ENCODE results near the gene GRID2. TPM values are rescaled to one million over a fixed set of nuclear protein-coding genes. Genes with fewer than 3 reads are reported as not detected.

GRID2 gene
- total and polyA plus RNA-seq, 9 of the 15 experiments (the other 6 are each of a cell fraction or from before 2014, with no cell fraction given): 0.04 TPM; not detected in 7

- Histone ChIP-seq H3K4me2 (ENCODE audit: insufficient read depth, low read length) (no peak overlapping the region), H3K4me1 (replicated peaks in 1 of 2; ENCODE audit: control insufficient read depth in 2 of 2, insufficient read depth in 2 of 2, low read length in 2 of 2) (no peaks in the 10 kb centered on the region), H3K79me2 (ENCODE audit: control insufficient read depth, insufficient read depth, low read length) (no peaks in the 10 kb centered on the region), H3K27ac (ENCODE audit: extremely low read depth, low read depth, low read length) (no peak overlapping the region), H3K9ac (ENCODE audit: insufficient read depth in 1 of 2, low read depth in 2 of 2, low read length in 2 of 2) (no peak overlapping the region), H3K4me3 (no peak overlapping the region), H3K27me3 (ENCODE audit: control insufficient read depth in 2 of 2, insufficient read depth in 2 of 2, low read length in 2 of 2) (no peaks in the 10 kb centered on the region), H3K9me1 (ENCODE audit: control insufficient read depth, insufficient read depth, low read length) (no peaks in the 10 kb centered on the region), H4K20me1 (replicated peaks; ENCODE audit: control insufficient read depth, insufficient read depth, low read length) (no peaks in the 10 kb centered on the region), H2AFZ (ENCODE audit: low read depth, low read length) (no peak overlapping the region), H3K36me3 (ENCODE audit: control insufficient read depth, insufficient read depth, low read length) (no peaks in the 10 kb centered on the region), H3K9me3 (replicated peaks; ENCODE audit: control insufficient read depth, insufficient read depth, low read depth, low read length) (no peaks in the 10 kb centered on the region)
- in situ Hi-C loops (cut with MboI): no loop called here
- DNase-seq (ENCODE audit: extremely low read depth in 1 of 4, low spot score in 3 of 4): no peak
- intact Hi-C loops (cut with micrococcal nuclease): no loop called here
- WGBS (ENCODE audit: insufficient coverage, low coverage, missing lambda C conversion rate): 0% methylated on average over 1 of the region's 1 CpG
- no TSS peak for BruUV-seq (replicated peaks)
- TF ChIP-seq LARP7 (IDR thresholded peaks at IDR 0.05) (no peak), CHD2 (IDR thresholded peaks at IDR 0.05; ENCODE audit: low read depth, low read length) (no peak), STAT5A (IDR thresholded peaks at IDR 0.05; ENCODE audit: borderline replicate concordance, low read length) (no peak), ZNF766 (CRISPR knock-in tag; conservative IDR thresholded peaks at IDR 0.05) (no peak), NR2F6 (CRISPR knock-in tag; IDR thresholded peaks at IDR 0.05) (no peak)
- ChIA-PET CTCF (ENCODE audit: low intra/inter-chr PET ratio) (no interaction called here), POLR2A (no interaction called here)
- ATAC-seq: no peak
- FAIRE-seq: no peak
Observed at GRCh38 chr4:92265021-92265420, 38.7 kb upstream of the GRID2 start.

- no peak for ATAC-seq
- no peaks in the 10 kb centered on the region for H3K27me3 ChIP-seq (ENCODE audit: control insufficient read depth in 2 of 2, insufficient read depth in 2 of 2, low read length in 2 of 2)
- no peaks in the 10 kb centered on the region for H3K9me3 ChIP-seq (replicated peaks; ENCODE audit: control insufficient read depth, insufficient read depth, low read depth, low read length)
- intact Hi-C loops (cut with micrococcal nuclease): no loop called here
- no peak overlapping the region for H3K27ac ChIP-seq (ENCODE audit: extremely low read depth, low read depth, low read length)
- POLR2A ChIA-PET: no interaction called here
- CTCF ChIA-PET (ENCODE audit: low intra/inter-chr PET ratio): no interaction called here
- TF ChIP-seq MBD2 (IDR thresholded peaks at IDR 0.05; ENCODE audit: borderline replicate concordance, low read depth) (no peak), ILF3 (IDR thresholded peaks at IDR 0.05; ENCODE audit: borderline replicate concordance) (no peak), FOXJ2 (tag; IDR thresholded peaks at IDR 0.05) (no peak), BCL6 (CRISPR knock-in tag; IDR thresholded peaks at IDR 0.05) (no peak), PYGO2 (tag; IDR thresholded peaks at IDR 0.05) (no peak), CREB1 (IDR thresholded peaks at IDR 0.05) (no peak), CREB1 (CRISPR knock-in tag; IDR thresholded peaks at IDR 0.05) (no peak), ZZZ3 (IDR thresholded peaks at IDR 0.05) (no peak), KAT8 (IDR thresholded peaks at IDR 0.05; ENCODE audit: low read depth) (no peak)
- TF ChIP-seq, protein P1, sequence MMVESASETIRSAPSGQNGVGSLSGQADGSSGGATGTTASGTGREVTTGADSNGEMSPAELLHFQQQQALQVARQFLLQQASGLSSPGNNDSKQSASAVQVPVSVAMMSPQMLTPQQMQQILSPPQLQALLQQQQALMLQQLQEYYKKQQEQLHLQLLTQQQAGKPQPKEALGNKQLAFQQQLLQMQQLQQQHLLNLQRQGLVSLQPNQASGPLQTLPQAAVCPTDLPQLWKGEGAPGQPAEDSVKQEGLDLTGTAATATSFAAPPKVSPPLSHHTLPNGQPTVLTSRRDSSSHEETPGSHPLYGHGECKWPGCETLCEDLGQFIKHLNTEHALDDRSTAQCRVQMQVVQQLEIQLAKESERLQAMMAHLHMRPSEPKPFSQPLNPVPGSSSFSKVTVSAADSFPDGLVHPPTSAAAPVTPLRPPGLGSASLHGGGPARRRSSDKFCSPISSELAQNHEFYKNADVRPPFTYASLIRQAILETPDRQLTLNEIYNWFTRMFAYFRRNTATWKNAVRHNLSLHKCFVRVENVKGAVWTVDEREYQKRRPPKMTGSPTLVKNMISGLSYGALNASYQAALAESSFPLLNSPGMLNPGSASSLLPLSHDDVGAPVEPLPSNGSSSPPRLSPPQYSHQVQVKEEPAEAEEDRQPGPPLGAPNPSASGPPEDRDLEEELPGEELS (CRISPR knock-in tag; IDR thresholded peaks at IDR 0.05; ENCODE audit: borderline replicate concordance): no peak
- BruUV-seq (replicated peaks): no TSS peak
- no peaks in the 10 kb centered on the region for H3K9me1 ChIP-seq (ENCODE audit: control insufficient read depth, insufficient read depth, low read length)
- in situ Hi-C loops (cut with MboI): no loop called here
- H2AFZ ChIP-seq (ENCODE audit: low read depth, low read length): no peak overlapping the region
- no peaks in the 10 kb centered on the region for H3K4me1 ChIP-seq (replicated peaks in 1 of 2; ENCODE audit: control insufficient read depth in 2 of 2, insufficient read depth in 2 of 2, low read length in 2 of 2)
- H4K20me1 ChIP-seq (replicated peaks; ENCODE audit: control insufficient read depth, insufficient read depth, low read length): no peaks in the 10 kb centered on the region
- FAIRE-seq: no peak
- H3K4me3 ChIP-seq: no peak overlapping the region
- no peak for DNase-seq (ENCODE audit: extremely low read depth in 1 of 4, low spot score in 3 of 4)
- H3K36me3 ChIP-seq (ENCODE audit: control insufficient read depth, insufficient read depth, low read length): no peaks in the 10 kb centered on the region
- no peak overlapping the region for H3K9ac ChIP-seq (ENCODE audit: insufficient read depth in 1 of 2, low read depth in 2 of 2, low read length in 2 of 2)
- H3K79me2 ChIP-seq (ENCODE audit: control insufficient read depth, insufficient read depth, low read length): no peaks in the 10 kb centered on the region
- H3K4me2 ChIP-seq (ENCODE audit: insufficient read depth, low read length): no peak overlapping the region
Observed at GRCh38 chr4:92265798-92266197, 38.0 kb upstream of the GRID2 start.
